Upper lobe of left lung (tissue), 6 donors: ENCODE results near the gene TTYH3. TPM values are rescaled to one million over a fixed set of nuclear protein-coding genes. Genes with fewer than 3 reads are reported as not detected.
A peak's percentile ranks its signal among the peaks of the same experiment; 100 is the strongest.

Experiments used
- ATAC-seq, 2 donors: fragments of 200-7000 bp; cut with Tn5 transposase; one replicate each; pipeline ENCODE4 v1.9.1; 2022; ENCODE audit warnings: mild to moderate bottlenecking in 2 of 2, moderate library complexity in 2 of 2; ENCODE audit not compliant: low FRiP score in 2 of 2
- DNase-seq, 2 donors: peaks; one replicate each; pipeline ENCODE4 v3.0.0-alpha.2; 2019 to 2020
- H3K27ac ChIP-seq, 4 donors: fragments of 200-600 bp; sonication (generic); one replicate each; pipeline ENCODE4 v1.5.1; 2016 to 2019
- H3K27me3 ChIP-seq, 4 donors: fragments of 200-600 bp; sonication (generic); one replicate each; pipeline ENCODE4 v1.5.1; 2017 to 2019
- H3K36me3 ChIP-seq, 4 donors: fragments of 200-600 bp; sonication (generic); one replicate each; pipeline ENCODE4 v1.5.1; 2016 to 2019
- H3K4me1 ChIP-seq, 4 donors: fragments of 200-600 bp; sonication (generic); one replicate each; pipeline ENCODE4 v1.5.1; 2018 to 2019
- H3K4me3 ChIP-seq, 4 donors: fragments of 200-600 bp; sonication (generic); one replicate each; pipeline ENCODE4 v1.5.1; 2017 to 2019; ENCODE audit warnings: mild to moderate bottlenecking in 2 of 4, moderate library complexity in 1 of 4
- H3K9me3 ChIP-seq, 4 donors: fragments of 200-600 bp; sonication (generic); one replicate each; pipeline ENCODE4 v1.5.1; 2018 to 2019
- CTCF ChIP-seq, 6 experiments: fragments of 450-650 bp in 4 of 6; fragments of 200-600 bp in 2 of 6; sonication (generic) in 2 of 6; IDR thresholded peaks; one replicate each; pipeline ENCODE4 v1.5.1; 2016 to 2019; ENCODE audit warnings: antibody characterized with exemption in 6 of 6
- EP300 ChIP-seq, 4 donors: sonication (generic); formaldehyde crosslinking; IDR thresholded peaks; one replicate each; pipeline ENCODE4 v1.5.1; 2017; ENCODE audit warnings: antibody characterized with exemption in 4 of 4, control low read depth in 2 of 4
- POLR2A ChIP-seq, 4 donors: fragments of 450-650 bp; IDR thresholded peaks; one replicate each; pipeline ENCODE4 v1.5.1; 2016 to 2017; ENCODE audit warnings: antibody characterized with exemption in 4 of 4, mild to moderate bottlenecking in 2 of 4
- POLR2AphosphoS5 ChIP-seq, 2 donors: sonication (generic); formaldehyde crosslinking; IDR thresholded peaks; one replicate each; pipeline ENCODE4 v1.5.1; 2017; ENCODE audit warnings: antibody characterized with exemption in 2 of 2
- WGBS, 2 donors: methylation state at CpG; one replicate each; pipeline ENCODE4 v1.1.5; 2017 to 2018; 5-methylcytosine and 5-hydroxymethylcytosine counted together
- total RNA-seq, 6 donors: library from RNA; depleted of rRNA in 4 of 6; stranded (reverse); fragments of >200 nt in 4 of 6; gene quantifications; one replicate each; pipeline versions ENCODE4 v1.1.0 to v1.2.1, GENCODE V29; 2016 to 2021
- donor health status: DM: no; HTN: no; CAD: no; lungs with moderate emphysema.
- donor health status: DM: no; HTN: yes; CAD: no; lungs with severe emphysema.

TTYH3 gene
- total RNA-seq, 6 donors from 2014 or later = 16.5 to 69.6 (median 58.1) TPM

- DNase-seq (no peak), ATAC-seq (no peak)
- 73 to 88% methylated on average over 15 of the region's 15 CpGs for WGBS, 2 donors
- TF ChIP-seq CTCF (IDR thresholded peaks at IDR 0.05) (no peak), EP300 (IDR thresholded peaks at IDR 0.05) (no peak), POLR2A (IDR thresholded peaks at IDR 0.05) (no peak), POLR2AphosphoS5 (IDR thresholded peaks at IDR 0.05) (no peak)
- Histone ChIP-seq H3K9me3 (no peaks in the 10 kb centered on the region), H3K4me3 (no peak overlapping the region), H3K27ac (no peak overlapping the region), H3K27me3 (no peaks in the 10 kb centered on the region), H3K4me1 (peaks cover 16 to 46% (median 27%) of the 10 kb centered on the region in 4 donors), H3K36me3 (peaks cover 0 to 8% (median 2%) of the 10 kb centered on the region in 4 donors)
Observed at GRCh38 chr7:2612445-2613097, 19.2 kb upstream of the TTYH3 start.

GRCh38 chr7:2613098-2613930, 18.5 kb upstream of the TTYH3 start:
- H3K9me3 ChIP-seq = no peaks in the 10 kb centered on the region
- peaks cover 0 to 8% (median 2%) of the 10 kb centered on the region in 4 donors for H3K36me3 ChIP-seq
- H3K27ac ChIP-seq = peak overlapping the region in 2 of 4 donors; percentile 28 to 58
- no peaks in the 10 kb centered on the region for H3K27me3 ChIP-seq
- WGBS, 2 donors = 76 to 92% methylated on average over 10 to 13 of the region's 19 CpGs
- no peak for ATAC-seq
- H3K4me3 ChIP-seq = no peak overlapping the region
- no peak for DNase-seq
- TF ChIP-seq EP300 (IDR thresholded peaks at IDR 0.05) (no peak), POLR2AphosphoS5 (IDR thresholded peaks at IDR 0.05) (no peak), CTCF (IDR thresholded peaks at IDR 0.05) (no peak), POLR2A (IDR thresholded peaks at IDR 0.05) (no peak)
- H3K4me1 ChIP-seq = peaks cover 9 to 39% (median 19%) of the 10 kb centered on the region in 4 donors

GRCh38 chr7:2613931-2614600, 17.7 kb upstream of the TTYH3 start:
- no peaks in the 10 kb centered on the region for H3K9me3 ChIP-seq
- peak overlapping the region; percentile 37 to 75 (median 54) for H3K27ac ChIP-seq
- ATAC-seq (peak; percentile 42 to 71), DNase-seq (peak in 1 of 2 donors; percentile 89)
- WGBS, 2 donors = 47 to 57% methylated on average over 22 of the region's 22 CpGs
- peak overlapping the region in 3 of 4 donors; percentile 11 to 28 (median 11) for H3K4me3 ChIP-seq
- TF ChIP-seq POLR2A (IDR thresholded peaks at IDR 0.05) (no peak), EP300 (IDR thresholded peaks at IDR 0.05) (no peak), POLR2AphosphoS5 (IDR thresholded peaks at IDR 0.05) (no peak), CTCF (IDR thresholded peaks at IDR 0.05) (no peak)
- H3K36me3 ChIP-seq = peaks cover 0 to 8% (median 2%) of the 10 kb centered on the region in 4 donors
- H3K27me3 ChIP-seq = no peaks in the 10 kb centered on the region
- peaks cover 5 to 33% (median 15%) of the 10 kb centered on the region in 4 donors for H3K4me1 ChIP-seq

DNA sequence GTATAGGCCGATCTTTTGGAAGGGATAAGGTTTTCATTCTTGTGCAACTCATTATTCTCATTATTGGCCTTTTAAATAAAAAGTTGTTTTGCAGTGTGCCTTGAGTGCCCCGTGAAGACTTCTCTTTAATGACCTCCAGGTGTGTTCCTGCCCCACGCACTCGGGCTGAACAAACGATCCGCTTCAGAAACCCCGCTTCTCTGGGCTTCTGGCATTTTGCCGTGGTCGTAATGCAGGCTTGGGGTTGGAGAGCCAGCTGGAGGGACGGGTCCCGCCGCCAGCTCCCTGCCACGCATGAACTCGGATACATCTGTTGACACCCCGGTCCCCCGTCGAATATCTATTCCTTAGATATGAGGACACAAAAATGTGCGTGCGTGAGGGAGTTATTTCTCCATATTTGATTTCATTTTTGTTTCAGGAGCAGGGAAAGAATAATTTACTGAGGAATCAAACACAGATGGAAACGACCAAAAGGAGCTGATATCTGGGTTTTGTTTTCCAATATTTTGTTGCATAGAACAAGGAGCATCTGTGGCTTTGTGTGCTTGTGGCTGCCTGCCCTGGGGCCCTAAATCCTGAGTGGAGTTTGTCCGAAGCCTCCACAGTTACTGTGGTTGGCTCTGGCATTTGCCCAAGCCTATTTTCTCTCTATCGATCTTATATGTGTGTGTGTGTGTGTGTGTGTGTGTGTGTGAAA, 17.0 kb upstream of the TTYH3 start:
- Histone ChIP-seq H3K4me1 (peaks cover 5 to 28% (median 15%) of the 10 kb centered on the region in 4 donors), H3K9me3 (no peaks in the 10 kb centered on the region), H3K27me3 (no peaks in the 10 kb centered on the region), H3K4me3 (peak overlapping the region in 3 of 4 donors; percentile 11 to 28 (median 11)), H3K36me3 (peaks cover 0 to 8% (median 2%) of the 10 kb centered on the region in 4 donors), H3K27ac (peak overlapping the region; percentile 37 to 75 (median 54))
- DNase-seq (no peak), ATAC-seq (no peak)
- TF ChIP-seq CTCF (IDR thresholded peaks at IDR 0.05) = no peak
- TF ChIP-seq EP300 (IDR thresholded peaks at IDR 0.05) = no peak
- no peak for TF ChIP-seq POLR2A (IDR thresholded peaks at IDR 0.05)
- TF ChIP-seq POLR2AphosphoS5 (IDR thresholded peaks at IDR 0.05) = no peak
- 57 to 75% methylated on average over 15 to 22 of the region's 22 CpGs for WGBS, 2 donors
